PC-9 (cell line): ENCODE data around the gene ADAMTS10.

Experiments
- CTCF ChIP-seq: fragments of 200-600 bp; sonication (generic); conservative IDR thresholded peaks from 2 replicates; pipeline ENCODE4 v1.6.1; 2017; ENCODE audit warnings: mixed run types, antibody characterized with exemption, mild to moderate bottlenecking, moderate library complexity
- EZH2 ChIP-seq: fragments of 200-600 bp; sonication (generic); IDR thresholded peaks from 2 replicates; pipeline ENCODE4 v1.8.0; 2017; ENCODE audit warnings: antibody characterized with exemption, low read depth

GRCh38 chr19:8557642-8558238 is 52.8 kb downstream of the ADAMTS10 start:
- no peak for TF ChIP-seq CTCF
- TF ChIP-seq EZH2, result no peak
